Glomerular endothelial cell (primary cell): ENCODE results near the gene SRP19. TPM values are rescaled to one million over a fixed set of nuclear protein-coding genes. Genes with fewer than 3 reads are reported as not detected.
"Not testable (repeated sequence)": the region's sequence is repeated elsewhere in the genome, so short reads cannot be mapped to it uniquely, and the experiment has no call there.

Experiments used
- DNase-seq: peaks from one replicate; pipeline ENCODE4 v3.0.0-alpha.2; 2011; ENCODE audit warnings: low read depth, low spot score; ENCODE audit errors: extremely low read depth
- total RNA-seq: library from RNA; depleted of rRNA; stranded (reverse); fragments of >200 nt; gene quantifications from 2 replicates; pipeline ENCODE4 v1.2.3, GENCODE V29; 2015

The SRP19 gene
- 94.4 and 96.0 TPM in 2 replicates for total RNA-seq

DNA sequence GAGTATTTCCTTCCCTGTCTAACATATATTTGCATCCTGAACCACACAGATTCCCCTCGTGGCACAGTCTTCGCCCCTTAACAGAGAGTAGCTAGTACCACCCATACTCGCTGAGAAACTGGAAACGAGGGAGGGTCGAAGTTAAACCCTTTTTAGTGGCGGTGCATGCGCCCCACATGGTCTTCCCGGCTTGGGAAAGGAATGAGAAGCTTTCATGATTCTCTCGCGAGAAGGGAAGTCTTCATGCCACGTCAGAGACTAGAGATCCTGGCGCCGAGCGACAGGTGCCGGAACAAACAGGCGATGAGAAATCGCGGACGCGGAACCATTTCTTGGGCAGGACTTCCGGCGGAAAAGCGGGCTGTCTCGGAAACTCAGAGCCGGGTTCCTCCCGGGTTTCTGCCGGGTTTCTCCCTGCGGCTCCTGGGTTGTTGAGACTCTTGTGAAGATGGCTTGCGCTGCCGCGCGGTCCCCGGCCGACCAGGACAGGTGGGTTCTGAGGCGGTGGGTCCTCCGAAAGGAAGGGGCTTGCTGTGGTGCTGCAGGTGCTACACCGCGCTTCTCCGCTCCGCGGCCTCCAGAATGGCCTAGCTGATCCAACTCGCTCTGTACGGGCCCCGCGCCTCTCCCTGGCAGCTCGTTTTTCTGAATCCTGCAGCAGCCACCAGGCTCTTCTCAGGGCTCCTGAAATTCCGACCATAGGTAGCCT lies at the start of gene SRP19:
TSS of gene SRP19 (plus strand) at position 359 of the 709 bp plus-strand sequence. CDS start at position 449, 90 bp downstream.
- DNase-seq, result peak; percentile 87

DNA sequence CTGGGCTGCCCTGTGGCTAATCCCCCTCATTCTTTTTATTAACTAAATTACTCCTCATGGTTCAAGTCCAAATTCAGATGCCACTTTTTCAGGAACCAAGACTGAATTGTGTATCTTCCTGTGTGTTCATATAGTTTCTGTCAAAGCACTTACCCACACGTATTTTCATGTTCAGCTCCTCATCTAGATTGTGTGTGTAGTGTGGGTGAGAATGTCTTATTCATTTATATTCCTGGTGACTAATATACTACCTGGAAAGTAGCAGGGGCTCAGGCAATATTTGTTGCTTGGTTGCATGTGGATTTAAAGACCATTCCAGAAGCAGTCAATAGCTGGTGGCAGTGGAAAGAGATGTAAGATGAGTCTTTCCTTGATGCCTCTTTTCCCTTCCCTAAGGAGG lies 48.5 kb upstream of the SRP19 start:
- DNase-seq, result no peak

DNA sequence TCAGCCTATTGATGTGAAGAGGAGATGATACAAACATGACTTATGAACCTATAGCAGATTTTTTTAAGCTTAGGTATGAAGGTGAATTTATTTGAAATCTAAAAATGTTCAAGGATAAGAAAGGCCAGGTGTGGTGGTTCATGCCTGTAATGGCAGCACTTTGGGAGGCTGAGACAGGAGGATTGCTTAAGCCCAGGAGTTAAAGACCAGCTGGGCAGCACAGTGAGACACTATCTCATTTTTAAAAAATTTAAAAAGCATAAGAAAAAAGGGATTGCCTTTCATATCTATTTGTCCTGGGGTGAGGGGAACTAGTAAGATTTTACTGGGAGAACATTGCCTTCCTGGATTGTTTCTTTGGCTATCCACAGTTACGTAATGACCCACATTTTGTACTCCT lies 40.8 kb upstream of the SRP19 start:
- DNase-seq, result no peak

DNA sequence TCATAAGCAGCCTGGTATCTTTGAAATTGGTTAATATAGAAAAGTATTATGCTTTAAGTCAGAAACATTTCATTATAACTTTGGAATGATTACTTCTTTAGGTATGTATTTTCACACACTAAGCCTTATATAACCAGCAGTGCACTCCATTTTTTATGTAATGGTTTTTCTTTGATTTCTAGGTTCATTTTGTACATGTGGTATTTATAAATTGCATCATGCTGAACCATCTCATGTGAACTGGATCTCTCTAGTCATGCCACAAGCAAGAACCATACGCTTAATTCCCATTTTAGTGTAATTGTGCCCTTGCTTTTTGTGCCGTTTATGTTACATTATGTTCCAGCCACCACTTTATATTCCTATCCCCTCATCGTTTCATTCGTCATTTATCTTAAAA lies 38.6 kb upstream of the SRP19 start:
- no peak for DNase-seq

DNA sequence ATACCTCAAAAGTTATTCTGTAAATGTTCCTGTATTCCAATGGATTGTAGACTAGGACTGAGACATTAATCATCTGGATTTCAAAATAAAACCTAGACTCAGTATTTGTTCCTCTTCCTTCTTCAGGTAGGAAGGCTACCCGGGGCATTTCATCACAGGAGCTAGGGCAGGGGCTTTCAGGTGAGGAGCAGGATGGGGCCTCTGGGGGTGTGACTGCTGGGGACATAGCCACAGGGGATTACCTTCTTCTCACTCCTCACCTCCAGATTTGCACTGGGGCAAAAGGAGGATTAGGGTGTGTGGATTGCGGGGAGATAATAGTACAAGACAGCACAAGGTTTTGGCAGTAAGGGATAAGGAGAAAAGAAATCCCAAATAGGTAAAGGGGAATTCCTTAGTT lies 37.9 kb upstream of the SRP19 start:
- no peak for DNase-seq

DNA sequence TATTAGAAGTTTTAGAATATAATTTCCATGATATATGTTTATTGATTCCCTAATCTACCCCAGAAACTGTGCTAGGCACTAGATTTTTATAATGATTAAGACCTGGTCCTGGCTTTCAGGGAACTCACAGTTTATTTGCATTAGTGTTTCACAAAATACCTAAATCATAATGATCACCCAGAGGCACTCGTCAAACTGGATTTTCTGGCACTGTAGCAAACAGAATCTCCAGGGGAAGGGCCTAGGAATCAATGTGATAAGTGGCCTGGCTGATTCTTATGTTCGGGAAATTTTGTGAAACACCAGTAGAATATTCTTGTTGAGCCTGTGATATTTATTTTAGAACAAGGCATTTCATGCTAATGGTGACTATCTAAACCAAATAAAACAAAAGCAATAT lies 37.4 kb upstream of the SRP19 start:
- no peak for DNase-seq

DNA sequence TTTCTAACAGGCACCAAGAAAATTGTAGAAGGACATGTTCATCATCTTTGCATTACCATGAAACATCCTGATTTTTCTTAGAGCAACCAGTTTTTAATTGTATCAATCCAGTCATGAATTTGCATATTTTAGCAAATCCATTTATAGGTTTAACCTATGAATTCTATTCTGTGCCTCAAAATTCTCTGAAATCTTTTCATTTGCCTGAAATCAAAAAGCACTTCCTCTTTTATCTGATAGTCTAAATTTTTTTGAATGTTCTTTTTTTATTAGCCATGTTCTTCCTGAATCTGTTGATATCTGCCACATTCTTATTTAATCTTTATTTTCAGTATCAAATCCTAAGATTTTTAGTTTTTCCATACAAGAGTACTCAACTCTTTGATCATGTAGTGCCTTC lies 36.9 kb upstream of the SRP19 start:
- no peak for DNase-seq

DNA sequence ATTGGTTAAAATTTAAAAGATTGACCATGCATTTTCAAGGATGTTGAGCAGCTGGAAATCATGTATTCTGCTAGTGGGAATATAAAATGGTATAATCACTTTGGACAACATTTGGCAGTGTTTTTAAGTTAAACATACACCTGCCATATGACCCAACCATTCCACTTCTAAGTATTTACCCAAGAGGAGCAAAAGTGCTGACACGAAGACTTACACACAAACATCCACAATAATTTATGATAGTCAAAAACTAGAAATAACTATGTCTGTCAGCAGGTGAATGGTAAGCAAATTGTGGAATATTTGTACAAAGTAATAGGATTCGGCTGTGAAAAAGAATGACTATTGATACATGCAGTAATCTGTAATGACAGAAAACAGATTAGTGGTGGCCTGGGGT lies 30.7 kb upstream of the SRP19 start:
- DNase-seq, result no peak

DNA sequence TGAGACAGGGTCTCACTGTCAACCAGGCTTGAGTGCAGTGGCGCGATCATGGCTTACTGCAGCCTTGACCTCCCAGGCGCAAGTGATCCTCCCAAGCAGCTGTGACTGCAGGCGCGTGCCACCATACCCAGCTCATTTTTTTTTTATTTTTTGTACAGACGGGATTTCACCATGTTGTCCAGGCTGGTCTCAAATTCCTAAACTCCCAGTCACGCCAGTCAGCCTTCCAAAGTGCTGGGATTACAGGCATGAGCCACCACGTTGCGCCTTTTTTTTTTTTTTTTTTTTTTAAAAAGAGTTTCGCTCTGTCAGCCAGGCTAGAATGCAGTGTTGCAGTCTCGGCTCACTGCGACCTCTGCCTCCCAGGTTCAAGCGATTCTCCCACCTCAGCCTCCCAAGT lies 27.1 kb upstream of the SRP19 start:
- DNase-seq, result no peak

DNA sequence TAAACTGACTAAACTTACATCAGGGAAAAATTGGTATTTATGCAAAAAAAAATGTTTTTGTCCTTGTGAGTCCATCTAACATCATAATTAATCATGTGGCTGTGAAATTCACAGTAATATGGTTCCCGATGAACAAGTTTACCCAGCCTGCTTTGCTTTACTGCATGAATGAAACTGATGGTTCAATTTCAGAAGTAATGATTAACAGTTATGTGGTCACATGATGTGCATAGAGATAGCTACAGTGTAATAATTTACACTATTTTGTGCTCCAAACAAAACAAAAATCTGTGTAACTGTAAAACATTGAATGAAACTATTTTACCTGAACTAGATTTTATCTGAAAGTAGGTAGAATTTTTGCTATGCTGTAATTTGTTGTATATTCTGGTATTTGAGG lies 16.6 kb upstream of the SRP19 start:
- no peak for DNase-seq

DNA sequence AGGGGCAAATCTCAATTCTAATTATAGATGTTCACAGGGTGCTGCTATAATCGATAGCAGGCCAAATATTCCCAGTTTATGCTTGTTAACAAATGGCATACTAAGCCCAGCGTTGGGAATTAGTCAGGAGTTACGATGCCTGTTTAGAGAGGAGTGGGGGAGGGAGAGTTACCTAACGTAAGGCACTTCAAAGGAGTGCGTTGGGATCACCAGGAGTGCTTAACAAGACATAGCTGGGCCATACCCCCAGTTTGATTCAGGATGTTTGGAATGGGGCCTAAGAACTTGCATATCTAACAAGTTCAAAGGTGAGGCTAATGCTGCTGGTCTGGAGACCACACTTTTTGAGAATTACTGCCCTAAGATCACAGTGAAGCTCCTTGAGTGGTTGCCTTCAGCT lies 14.5 kb upstream of the SRP19 start:
- no peak for DNase-seq

DNA sequence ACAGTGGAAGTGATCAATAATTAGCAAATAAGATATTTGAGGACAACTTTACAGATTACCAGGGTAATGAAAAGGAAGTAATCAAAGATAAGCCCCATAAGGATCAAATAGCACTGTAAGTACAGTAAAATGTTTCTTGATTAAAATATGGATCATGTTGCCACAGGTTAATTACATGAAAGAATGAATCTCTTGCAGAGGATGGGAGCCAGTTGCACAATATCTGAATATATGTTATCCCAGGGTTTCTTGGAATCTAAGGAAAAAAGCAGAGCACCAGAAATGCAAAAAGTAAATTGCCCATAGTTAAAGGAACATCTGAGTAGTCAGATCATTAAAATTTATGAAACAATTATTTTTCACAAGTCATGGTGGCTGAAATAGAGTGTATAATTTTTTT lies 13.8 kb upstream of the SRP19 start:
- DNase-seq, result no peak

DNA sequence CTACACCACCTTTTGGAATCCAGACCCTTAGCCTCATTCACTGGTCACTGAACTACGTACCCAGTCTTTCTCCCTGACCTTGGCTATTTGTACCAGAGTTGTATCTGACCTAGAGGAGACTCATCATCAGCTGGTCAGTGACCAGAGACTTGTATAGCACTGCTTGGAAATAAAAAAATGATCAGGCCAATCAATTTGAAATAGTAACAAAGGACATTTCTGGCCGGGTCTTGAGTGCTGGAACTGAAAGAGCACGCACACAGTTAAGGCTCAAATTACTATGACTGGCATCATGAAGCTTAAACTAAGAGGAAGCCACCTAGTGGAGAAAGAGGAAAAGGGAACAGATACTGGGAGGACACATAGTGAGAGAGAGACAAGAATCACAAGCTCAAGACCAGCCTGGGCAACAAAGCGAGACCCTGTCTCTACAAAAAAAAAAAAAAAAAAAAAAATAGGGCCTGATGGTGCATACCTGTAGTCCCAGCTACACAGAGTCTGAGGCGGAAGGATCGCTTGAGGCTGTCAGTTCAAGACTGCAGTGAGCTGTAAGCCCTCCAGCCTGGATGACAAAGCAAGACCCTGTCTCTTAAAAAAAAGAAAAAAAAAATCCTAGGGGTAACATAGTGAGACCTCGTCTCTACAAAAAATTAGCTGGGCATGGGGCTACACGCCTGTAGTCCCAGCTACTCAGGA lies 12.8 kb upstream of the SRP19 start:
- peak; percentile 57 for DNase-seq

DNA sequence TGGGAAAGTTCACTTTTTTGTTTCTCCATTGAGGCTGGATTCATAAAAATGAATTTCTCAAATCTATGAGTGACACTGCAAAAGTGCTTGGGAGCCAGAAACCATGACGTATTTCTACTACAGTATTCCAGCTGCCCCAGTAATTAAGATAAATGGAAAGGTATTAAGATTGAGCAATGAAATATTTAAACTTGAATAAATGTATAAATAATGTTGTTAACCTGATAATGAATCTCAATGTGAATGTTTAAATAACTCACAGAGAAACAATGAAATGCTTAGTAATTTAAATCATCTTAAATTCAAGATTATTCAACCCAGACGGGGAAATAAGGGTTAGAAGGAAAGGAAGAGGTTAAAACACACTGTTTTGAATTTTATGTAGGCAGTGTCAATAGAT lies 11.2 kb upstream of the SRP19 start:
- DNase-seq, result no peak

DNA sequence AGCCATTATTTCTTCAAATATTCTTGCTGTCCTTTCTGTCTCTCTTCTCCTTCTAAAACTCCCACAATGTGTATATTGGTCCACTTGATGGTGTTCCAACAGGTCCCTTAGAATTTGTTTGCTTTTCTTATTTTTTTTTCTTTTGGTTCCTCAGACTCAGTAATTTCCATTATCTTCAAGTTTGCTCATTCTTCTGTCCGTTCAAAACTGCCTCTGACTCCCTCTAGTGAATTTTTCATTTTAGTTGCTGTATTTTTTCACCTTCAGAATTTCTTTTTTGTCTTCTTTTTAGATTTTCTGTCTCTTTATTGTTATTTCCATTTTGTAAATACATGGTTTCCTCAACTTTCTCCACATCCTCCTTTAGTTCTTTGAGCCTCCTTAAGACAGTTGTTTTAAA lies 6.4 kb upstream of the SRP19 start:
- DNase-seq, result no peak

DNA sequence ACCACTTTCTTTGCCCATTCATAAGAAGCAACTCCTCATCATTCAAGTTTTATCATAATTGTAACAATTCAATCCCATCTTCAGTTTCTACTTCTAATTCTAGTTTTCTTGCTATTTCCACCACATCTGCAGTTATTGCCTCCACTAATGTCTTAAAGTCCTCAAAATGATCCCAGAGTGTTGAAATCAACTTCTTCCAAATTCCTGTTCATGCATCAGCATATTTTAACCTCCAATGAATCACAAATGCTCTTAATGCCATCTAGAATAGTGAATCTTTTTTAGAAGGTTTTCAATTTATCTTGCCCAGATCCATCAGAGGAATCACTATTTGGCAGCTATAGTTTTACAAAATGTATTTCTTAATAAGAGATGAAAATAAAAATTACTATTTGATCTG lies 3.2 kb upstream of the SRP19 start:
- no peak for DNase-seq

DNA sequence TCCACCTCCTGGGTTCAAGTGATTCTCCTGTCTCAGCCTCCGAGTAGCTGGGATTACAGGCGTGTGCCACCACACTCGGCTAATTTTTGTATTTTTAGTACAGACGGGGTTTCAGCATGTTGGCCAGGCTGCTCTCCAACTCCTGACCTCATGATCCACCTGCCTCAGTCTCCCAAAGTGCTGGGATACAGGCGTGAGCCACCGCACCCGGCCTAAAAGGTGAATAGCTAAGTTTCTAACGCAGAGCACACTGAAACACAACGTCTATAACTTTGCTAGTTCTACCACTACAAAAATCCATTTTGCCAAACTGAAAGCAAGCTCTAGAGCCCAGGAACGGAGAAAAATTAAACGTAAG lies 537 bp upstream of the SRP19 start:
- DNase-seq, result not testable (repeated sequence)

DNA sequence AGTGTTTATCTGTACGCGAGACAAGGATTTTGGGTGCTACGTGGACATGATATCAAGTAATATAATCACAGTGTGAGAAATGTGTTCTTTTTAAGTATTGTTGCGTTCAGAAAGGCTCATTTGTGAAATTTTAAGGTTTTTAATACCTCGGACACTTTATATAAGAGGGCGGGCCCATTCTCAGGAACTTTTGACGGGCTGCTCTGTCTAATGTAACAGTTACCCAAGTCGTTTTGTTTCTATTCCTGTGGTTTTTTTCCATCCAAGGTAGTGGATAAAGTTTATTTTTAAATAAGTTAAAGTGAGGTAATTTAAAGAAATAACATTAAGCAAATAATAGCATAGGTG lies 525 bp downstream of the SRP19 start:
- no peak for DNase-seq

DNA sequence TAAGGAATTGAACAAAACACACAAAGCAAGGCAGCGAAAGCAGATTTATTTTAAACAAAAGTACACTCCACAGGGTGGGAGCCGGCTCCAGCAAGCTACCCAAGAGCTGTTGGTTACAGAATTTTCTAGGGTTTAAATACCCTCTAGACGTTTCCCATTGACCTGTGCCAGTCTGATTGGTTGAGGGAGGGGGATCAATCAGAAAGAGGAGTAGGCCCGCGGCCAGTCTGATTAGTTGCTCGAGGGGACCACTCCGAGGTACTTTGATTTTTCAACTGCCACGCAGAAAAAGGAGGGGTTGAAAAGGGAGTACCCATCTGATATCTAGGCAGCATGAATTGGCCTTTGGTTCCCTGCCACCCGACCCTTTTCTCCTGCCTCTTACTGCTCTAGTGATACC lies 998 bp downstream of the SRP19 start:
- no peak for DNase-seq

DNA sequence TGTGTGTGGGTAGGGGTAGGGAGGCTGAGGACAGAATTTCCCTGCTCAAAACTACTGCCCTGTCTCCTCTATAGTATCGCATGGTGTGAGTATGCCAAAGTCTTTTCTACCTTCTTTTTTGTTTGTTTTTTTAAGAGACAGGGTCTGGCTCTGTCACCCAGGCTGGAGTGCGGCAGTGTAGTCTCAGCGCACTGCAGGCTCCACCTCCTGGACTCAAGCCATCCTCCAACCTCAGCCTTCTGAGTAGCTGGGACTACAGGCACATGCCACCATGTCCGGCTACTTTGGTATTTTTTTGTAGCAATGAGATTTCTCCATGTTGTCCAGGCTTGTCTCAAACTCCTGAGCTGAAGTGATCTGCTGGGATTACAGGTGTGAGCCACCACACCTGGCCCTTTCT lies 2.5 kb downstream of the SRP19 start:
- no peak for DNase-seq

DNA sequence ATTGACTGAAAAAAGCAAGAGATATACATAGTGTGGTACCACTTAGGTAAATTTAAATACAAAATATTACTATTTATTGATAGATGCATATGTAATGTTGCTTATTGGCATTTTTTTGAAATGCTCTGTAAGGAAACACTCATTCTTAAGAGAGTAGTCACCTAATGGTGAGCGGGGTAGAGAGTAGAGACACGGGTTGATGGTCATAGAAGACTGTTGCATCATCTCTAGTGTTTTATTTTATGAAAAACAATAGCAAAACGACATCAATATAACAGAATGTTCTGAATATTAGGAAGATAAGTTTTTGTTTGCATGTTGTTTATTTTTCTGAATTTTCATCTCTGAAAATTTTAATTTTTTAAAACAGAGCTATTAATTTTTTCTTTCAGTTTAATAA lies 4.0 kb downstream of the SRP19 start:
- DNase-seq, result no peak

DNA sequence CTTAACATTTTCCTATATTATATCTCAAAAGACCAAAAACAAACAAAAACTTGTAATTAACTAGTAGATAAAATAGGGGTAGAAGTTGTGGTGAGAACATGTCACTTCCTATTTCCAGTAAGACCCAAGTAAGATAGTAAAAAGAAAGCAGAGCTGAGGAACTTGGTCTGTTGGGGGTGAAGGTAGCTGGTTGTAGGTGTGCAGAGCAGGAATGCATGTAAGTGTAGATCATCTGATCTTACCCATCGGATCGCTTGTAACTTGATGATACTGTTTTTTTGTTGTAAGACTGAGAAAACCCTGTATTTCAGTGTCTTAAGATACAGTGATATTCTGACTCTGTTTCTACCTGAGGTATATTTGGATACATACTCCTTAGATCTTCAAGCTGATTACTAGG lies 5.7 kb downstream of the SRP19 start:
- no peak for DNase-seq

DNA sequence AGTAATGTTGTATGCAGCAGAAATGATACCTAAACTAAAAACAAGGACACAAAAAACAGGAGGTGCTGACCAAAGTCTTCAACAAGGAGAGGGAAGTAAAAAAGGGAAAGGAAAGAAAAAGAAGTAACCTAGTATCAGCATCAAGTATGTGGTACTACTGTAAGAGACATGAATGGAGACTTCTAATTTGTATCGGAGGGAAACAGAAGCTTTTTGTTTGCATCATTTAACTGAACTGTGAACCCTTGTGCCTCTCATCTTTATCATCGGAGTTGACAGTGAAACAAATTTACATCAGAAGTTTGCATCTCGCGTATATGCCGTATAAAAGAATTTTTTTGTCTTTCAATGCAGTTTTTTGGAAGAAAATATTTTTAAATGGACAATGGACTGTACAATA lies 6.3 kb downstream of the SRP19 start:
- DNase-seq, result no peak
